Endometrial microvascular endothelial cells (primary cell): ENCODE results near the gene ST8SIA4. TPM values are rescaled to one million over a fixed set of nuclear protein-coding genes. Genes with fewer than 3 reads are reported as not detected.

Experiments
- in situ Hi-C: cut with HindIII; loops from 2 replicates; pipeline ENCODE4 v1.10.0; 2017; ENCODE audit warnings: low sequenced_read_pairs, low pct_unique_long_range_greater_than_20kb; ENCODE audit errors: inconsistent ontology term
- total RNA-seq: library from RNA; depleted of rRNA; stranded (reverse); fragments of >200 nt; gene quantifications from one replicate; pipeline ENCODE4 v1.2.3, GENCODE V29; 2015; ENCODE audit errors: inconsistent ontology term

ST8SIA4 gene
- total RNA-seq, 1 donor from 2014 or later, result 0.46 TPM

DNA sequence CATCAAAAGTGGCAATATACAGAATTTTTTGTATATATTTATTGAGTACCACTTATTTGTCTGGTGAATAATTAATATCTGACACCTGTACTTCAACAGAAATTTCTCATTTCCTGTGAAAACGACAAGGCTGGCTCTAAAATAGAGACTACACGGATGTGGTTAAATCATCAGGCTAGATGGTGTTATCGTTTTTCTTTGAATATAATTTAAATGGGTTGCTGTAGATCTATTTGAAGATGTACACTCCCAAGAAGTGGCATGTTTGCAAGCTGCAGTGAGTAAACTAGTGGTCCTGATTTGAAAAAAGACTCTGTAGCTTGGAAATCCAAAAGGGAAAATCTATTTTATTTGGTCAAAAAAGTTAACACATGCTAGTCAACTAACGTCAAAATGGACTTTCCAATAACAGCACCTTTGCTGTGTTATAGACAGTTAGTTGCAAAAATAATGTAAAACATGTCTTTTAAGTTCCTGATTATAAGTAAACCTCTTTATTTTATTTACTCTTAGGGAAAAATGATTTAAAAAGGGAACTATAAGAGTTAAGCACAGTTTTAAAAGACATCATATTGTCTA lies 13.8 kb downstream of the ST8SIA4 start:
- in situ Hi-C loops, result no loop called here

GRCh38 chr5:100877274-100877673 lies 25.8 kb downstream of the ST8SIA4 start:
- in situ Hi-C loops, result no loop called here

- in situ Hi-C loops, result no loop called here
These were observed 30.5 kb downstream of the ST8SIA4 start for GRCh38 chr5:100872408-100873190.

GRCh38 chr5:100867039-100867562 lies 36.0 kb downstream of the ST8SIA4 start:
- in situ Hi-C loops, result no loop called here

DNA sequence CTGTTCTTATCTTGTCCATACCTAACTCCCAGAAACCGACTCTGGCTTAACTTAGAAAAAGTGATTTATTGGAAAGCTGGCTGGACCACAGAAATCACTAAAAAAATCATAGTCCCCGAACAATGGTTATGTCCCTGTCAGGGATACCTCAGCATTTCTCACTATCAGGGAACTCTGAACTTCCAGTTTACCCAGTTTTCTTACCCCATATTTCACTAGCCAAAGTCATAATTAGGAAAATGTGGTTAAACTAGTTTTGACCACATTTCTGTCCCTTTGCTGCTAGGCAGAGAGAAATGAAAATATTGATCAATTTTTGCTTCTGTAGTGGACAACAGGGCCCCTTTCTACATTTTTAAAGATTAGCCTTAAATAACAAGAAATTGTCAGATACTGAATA lies 38.2 kb downstream of the ST8SIA4 start:
- in situ Hi-C loops, result no loop called here

- in situ Hi-C loops, result no loop called here
These were observed 39.3 kb downstream of the ST8SIA4 start for GRCh38 chr5:100863739-100864138.

- in situ Hi-C loops, result no loop called here
These were observed 41.9 kb downstream of the ST8SIA4 start for GRCh38 chr5:100861148-100861547.

GRCh38 chr5:100860407-100860806 lies 42.7 kb downstream of the ST8SIA4 start:
- in situ Hi-C loops, result no loop called here

GRCh38 chr5:100858987-100859545 lies 44.0 kb downstream of the ST8SIA4 start:
- in situ Hi-C loops, result no loop called here

- in situ Hi-C loops, result no loop called here
These were observed 46.6 kb downstream of the ST8SIA4 start for GRCh38 chr5:100856462-100856861.

- in situ Hi-C loops, result no loop called here
These were observed 47.1 kb downstream of the ST8SIA4 start for GRCh38 chr5:100855937-100856430.

- in situ Hi-C loops, result no loop called here
These were observed 47.8 kb downstream of the ST8SIA4 start for GRCh38 chr5:100855295-100855694.

GRCh38 chr5:100854591-100854990 lies 48.5 kb downstream of the ST8SIA4 start:
- in situ Hi-C loops, result no loop called here

- in situ Hi-C loops, result no loop called here
These were observed 49.5 kb downstream of the ST8SIA4 start for GRCh38 chr5:100853582-100853981.

DNA sequence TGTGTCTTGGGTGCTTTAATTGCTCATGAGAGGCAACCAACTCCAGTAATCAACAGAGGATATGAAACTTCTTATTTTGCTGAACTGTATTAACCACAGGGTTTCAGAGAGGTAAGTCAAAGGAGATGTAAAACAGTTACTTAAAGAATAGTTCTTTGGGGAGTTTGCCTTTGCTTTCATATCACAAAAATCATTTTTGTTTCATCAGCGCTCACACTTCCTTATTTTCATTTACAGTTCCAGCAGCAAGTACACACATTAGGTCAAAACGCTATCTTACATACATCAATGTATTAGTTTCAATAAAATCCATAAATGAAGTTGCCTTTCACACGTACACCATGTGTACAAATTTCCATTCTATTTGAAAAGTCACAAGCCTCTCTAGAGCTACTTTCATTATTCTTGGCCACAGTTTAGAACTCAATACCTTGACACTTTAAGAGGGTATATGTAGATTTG lies 50.1 kb downstream of the ST8SIA4 start:
- in situ Hi-C loops, result no loop called here

GRCh38 chr5:100852051-100852450 lies 51.0 kb downstream of the ST8SIA4 start:
- in situ Hi-C loops, result no loop called here

DNA sequence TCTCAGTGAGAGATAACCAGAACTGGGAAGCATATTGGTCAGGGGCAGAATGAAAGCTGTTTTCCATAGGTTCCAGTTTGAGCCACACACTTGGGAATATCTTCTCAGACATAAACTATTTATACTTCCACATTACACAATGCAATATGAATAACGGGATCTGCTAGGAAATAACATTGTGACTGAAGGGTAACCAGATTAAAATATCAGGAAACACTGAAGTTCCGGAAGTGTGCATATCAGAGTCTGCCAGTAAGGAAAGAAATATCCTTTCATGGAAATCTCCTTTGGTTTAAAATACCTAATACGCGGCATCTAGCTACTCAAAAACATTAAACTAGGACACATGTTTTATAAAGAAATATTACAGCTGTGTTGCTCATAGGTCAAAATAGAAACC lies 56.3 kb downstream of the ST8SIA4 start:
- in situ Hi-C loops, result loop anchor here (10.0 kb wide), 1 partner anchor 58 kb away; the partner anchor contains the start of gene ST8SIA4

- in situ Hi-C loops, result loop anchor here (10.0 kb wide), 1 partner anchor 63 kb away; the partner anchor contains the start of gene ST8SIA4
These were observed 61.0 kb downstream of the ST8SIA4 start for GRCh38 chr5:100842080-100842479.

GRCh38 chr5:100841358-100842076 lies 61.6 kb downstream of the ST8SIA4 start:
- in situ Hi-C loops, result loop anchor here (10.0 kb wide), 1 partner anchor 63 kb away; the partner anchor contains the start of gene ST8SIA4
